WTC11 (cell line): ENCODE results near the gene KSR1.

Source experiments
- CBFB ChIP-seq: sonication (generic); formaldehyde crosslinking; IDR thresholded peaks from 2 replicates; pipeline ENCODE4 v1.8.1; 2022; ENCODE audit warnings: mild to moderate bottlenecking, low read depth, missing genetic modification reagents
- ELF4 ChIP-seq: sonication (generic); formaldehyde crosslinking; IDR thresholded peaks from 2 replicates; pipeline ENCODE4 v1.8.1; 2022; ENCODE audit warnings: low read depth, mild to moderate bottlenecking, moderate library complexity, missing genetic modification reagents
- ETV6 ChIP-seq: sonication (generic); formaldehyde crosslinking; IDR thresholded peaks from 2 replicates; pipeline ENCODE4 v1.8.1; 2022; ENCODE audit warnings: mild to moderate bottlenecking, missing genetic modification reagents
- JUN ChIP-seq: sonication (generic); formaldehyde crosslinking; IDR thresholded peaks from 2 replicates; pipeline ENCODE4 v1.8.0; 2023; ENCODE audit warnings: mild to moderate bottlenecking, missing genetic modification reagents
- MYBL2 ChIP-seq: sonication (generic); formaldehyde crosslinking; IDR thresholded peaks from 2 replicates; pipeline ENCODE4 v1.8.1; 2023; ENCODE audit warnings: mild to moderate bottlenecking, moderate library complexity, missing genetic modification reagents
- NR1H2 ChIP-seq: sonication (generic); formaldehyde crosslinking; IDR thresholded peaks from 2 replicates; pipeline ENCODE4 v1.9.0; 2021; ENCODE audit warnings: mild to moderate bottlenecking, moderate library complexity, missing genetic modification reagents
- NR2C2 ChIP-seq: sonication (generic); formaldehyde crosslinking; IDR thresholded peaks from 2 replicates; pipeline ENCODE4 v1.8.0; 2022; ENCODE audit warnings: mild to moderate bottlenecking, missing genetic modification reagents
- TF ChIP-seq, protein P1 (sequence below): fragments of 200-600 bp; IDR thresholded peaks from 2 replicates; pipeline ENCODE4 v1.8.0; 2022; ENCODE audit warnings: antibody characterized with exemption
- TF ChIP-seq, protein P2 (sequence below): sonication (generic); formaldehyde crosslinking; conservative IDR thresholded peaks from 2 replicates; pipeline ENCODE4 v1.8.1; 2022; ENCODE audit warnings: mild to moderate bottlenecking, missing genetic modification reagents
- TF ChIP-seq, protein P3 (sequence below): fragments of 250-450 bp; sonication (Bioruptor Pico); IDR thresholded peaks from 2 replicates; pipeline ENCODE4 v1.9.0; 2021; ENCODE audit warnings: moderate library complexity, mild to moderate bottlenecking, inconsistent platforms, borderline replicate concordance
- TF ChIP-seq, protein P4 (sequence below): sonication (generic); formaldehyde crosslinking; IDR thresholded peaks from 2 replicates; pipeline ENCODE4 v1.8.0; 2022; ENCODE audit warnings: mild to moderate bottlenecking, missing genetic modification reagents
- TF ChIP-seq, protein P5 (sequence below): fragments of 250-450 bp; sonication (Bioruptor Pico); IDR thresholded peaks from 2 replicates; pipeline ENCODE4 v1.9.0; 2021; ENCODE audit warnings: mild to moderate bottlenecking
- TF ChIP-seq, protein P6 (sequence below): sonication (generic); formaldehyde crosslinking; IDR thresholded peaks from 2 replicates; pipeline ENCODE4 v1.8.1; 2022; ENCODE audit warnings: mild to moderate bottlenecking, moderate library complexity, missing genetic modification reagents
- TF ChIP-seq, protein P7 (sequence below): sonication (generic); formaldehyde crosslinking; IDR thresholded peaks from 2 replicates; pipeline ENCODE4 v1.8.0; 2022; ENCODE audit warnings: mild to moderate bottlenecking, missing genetic modification reagents

DNA sequence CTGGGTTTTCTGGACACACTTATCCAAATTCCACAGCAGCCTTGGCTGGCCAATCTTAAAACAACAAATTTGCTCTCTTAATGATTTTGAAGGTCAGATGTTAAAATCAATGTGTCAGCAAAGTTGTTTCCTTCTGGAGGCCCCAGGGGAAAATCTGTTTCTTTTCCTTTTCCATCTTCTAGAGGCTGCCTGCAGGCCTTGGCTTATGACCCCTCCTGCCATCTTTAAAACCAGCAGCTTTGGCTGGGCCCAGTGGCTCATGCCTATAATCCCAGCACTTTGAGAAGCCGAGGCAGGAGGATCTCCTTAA is 177.7 kb downstream of the KSR1 start:
- no peak for TF ChIP-seq ELF4 (CRISPR knock-in tag)
- TF ChIP-seq, protein P1, sequence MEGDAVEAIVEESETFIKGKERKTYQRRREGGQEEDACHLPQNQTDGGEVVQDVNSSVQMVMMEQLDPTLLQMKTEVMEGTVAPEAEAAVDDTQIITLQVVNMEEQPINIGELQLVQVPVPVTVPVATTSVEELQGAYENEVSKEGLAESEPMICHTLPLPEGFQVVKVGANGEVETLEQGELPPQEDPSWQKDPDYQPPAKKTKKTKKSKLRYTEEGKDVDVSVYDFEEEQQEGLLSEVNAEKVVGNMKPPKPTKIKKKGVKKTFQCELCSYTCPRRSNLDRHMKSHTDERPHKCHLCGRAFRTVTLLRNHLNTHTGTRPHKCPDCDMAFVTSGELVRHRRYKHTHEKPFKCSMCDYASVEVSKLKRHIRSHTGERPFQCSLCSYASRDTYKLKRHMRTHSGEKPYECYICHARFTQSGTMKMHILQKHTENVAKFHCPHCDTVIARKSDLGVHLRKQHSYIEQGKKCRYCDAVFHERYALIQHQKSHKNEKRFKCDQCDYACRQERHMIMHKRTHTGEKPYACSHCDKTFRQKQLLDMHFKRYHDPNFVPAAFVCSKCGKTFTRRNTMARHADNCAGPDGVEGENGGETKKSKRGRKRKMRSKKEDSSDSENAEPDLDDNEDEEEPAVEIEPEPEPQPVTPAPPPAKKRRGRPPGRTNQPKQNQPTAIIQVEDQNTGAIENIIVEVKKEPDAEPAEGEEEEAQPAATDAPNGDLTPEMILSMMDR = no peak
- no peak for TF ChIP-seq NR2C2 (CRISPR knock-in tag)
- TF ChIP-seq, protein P2, sequence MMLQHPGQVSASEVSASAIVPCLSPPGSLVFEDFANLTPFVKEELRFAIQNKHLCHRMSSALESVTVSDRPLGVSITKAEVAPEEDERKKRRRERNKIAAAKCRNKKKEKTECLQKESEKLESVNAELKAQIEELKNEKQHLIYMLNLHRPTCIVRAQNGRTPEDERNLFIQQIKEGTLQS (CRISPR knock-in tag) = no peak
- TF ChIP-seq, protein P3, sequence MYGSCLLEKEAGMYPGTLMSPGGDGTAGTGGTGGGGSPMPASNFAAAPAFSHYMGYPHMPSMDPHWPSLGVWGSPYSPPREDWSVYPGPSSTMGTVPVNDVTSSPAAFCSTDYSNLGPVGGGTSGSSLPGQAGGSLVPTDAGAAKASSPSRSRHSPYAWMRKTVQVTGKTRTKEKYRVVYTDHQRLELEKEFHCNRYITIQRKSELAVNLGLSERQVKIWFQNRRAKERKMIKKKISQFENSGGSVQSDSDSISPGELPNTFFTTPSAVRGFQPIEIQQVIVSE (CRISPR knock-in tag) = no peak
- TF ChIP-seq MYBL2 (CRISPR knock-in tag) = no peak
- TF ChIP-seq, protein P4, sequence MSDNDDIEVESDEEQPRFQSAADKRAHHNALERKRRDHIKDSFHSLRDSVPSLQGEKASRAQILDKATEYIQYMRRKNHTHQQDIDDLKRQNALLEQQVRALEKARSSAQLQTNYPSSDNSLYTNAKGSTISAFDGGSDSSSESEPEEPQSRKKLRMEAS = no peak
- TF ChIP-seq, protein P5, sequence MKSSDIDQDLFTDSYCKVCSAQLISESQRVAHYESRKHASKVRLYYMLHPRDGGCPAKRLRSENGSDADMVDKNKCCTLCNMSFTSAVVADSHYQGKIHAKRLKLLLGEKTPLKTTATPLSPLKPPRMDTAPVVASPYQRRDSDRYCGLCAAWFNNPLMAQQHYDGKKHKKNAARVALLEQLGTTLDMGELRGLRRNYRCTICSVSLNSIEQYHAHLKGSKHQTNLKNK (CRISPR knock-in tag) = no peak
- TF ChIP-seq, protein P6, sequence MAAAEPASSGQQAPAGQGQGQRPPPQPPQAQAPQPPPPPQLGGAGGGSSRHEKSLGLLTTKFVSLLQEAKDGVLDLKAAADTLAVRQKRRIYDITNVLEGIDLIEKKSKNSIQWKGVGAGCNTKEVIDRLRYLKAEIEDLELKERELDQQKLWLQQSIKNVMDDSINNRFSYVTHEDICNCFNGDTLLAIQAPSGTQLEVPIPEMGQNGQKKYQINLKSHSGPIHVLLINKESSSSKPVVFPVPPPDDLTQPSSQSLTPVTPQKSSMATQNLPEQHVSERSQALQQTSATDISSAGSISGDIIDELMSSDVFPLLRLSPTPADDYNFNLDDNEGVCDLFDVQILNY = no peak
- TF ChIP-seq, protein P7, sequence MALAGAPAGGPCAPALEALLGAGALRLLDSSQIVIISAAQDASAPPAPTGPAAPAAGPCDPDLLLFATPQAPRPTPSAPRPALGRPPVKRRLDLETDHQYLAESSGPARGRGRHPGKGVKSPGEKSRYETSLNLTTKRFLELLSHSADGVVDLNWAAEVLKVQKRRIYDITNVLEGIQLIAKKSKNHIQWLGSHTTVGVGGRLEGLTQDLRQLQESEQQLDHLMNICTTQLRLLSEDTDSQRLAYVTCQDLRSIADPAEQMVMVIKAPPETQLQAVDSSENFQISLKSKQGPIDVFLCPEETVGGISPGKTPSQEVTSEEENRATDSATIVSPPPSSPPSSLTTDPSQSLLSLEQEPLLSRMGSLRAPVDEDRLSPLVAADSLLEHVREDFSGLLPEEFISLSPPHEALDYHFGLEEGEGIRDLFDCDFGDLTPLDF (CRISPR knock-in tag) = no peak
- no peak for TF ChIP-seq ETV6 (CRISPR knock-in tag)
- TF ChIP-seq NR1H2 (CRISPR knock-in tag) = no peak
- TF ChIP-seq JUN (CRISPR knock-in tag) = no peak
- no peak for TF ChIP-seq CBFB (CRISPR knock-in tag)
